HepG2 (cell line): ENCODE measurements around the gene ABTB2. TPM values are rescaled to one million over a fixed set of nuclear protein-coding genes. Genes with fewer than 3 reads are reported as not detected.

Source experiments
- CBX5 ChIP-seq: sonication (generic); formaldehyde crosslinking; IDR thresholded peaks from 2 replicates; pipeline ENCODE4 v1.4.0; 2020; ENCODE audit warnings: missing genetic modification reagents, borderline replicate concordance
- EP300 ChIP-seq, 3 experiments: sonication (generic) in 1 of 3; formaldehyde crosslinking in 1 of 3; IDR thresholded peaks; 2 replicates each; pipeline versions ENCODE4 v1.5.1 to v1.6.1; 2011 to 2020; ENCODE audit warnings: low read depth in 2 of 3, low read length in 2 of 3, borderline replicate concordance in 1 of 3, improper control_type of control experiment in 1 of 3, mild to moderate bottlenecking in 1 of 3, missing genetic modification reagents in 1 of 3, moderate library complexity in 1 of 3
- ERF ChIP-seq: IDR thresholded peaks from 2 replicates; pipeline ENCODE4 v1.6.1; 2018; ENCODE audit warnings: missing biosample characterization, missing genetic modification reagents
- FOXA3 ChIP-seq: IDR thresholded peaks from 2 replicates; pipeline ENCODE4 v1.6.1; 2016; ENCODE audit warnings: missing genetic modification reagents, missing compliant biosample characterization
- FOXJ3 ChIP-seq: sonication (generic); formaldehyde crosslinking; IDR thresholded peaks from 2 replicates; pipeline ENCODE4 v1.4.0; 2020; ENCODE audit warnings: missing genetic modification reagents, mild to moderate bottlenecking, borderline replicate concordance
- NCOA2 ChIP-seq: sonication (generic); formaldehyde crosslinking; IDR thresholded peaks from 2 replicates; pipeline ENCODE4 v1.8.0; 2022; ENCODE audit warnings: inconsistent platforms
- NFIC ChIP-seq: IDR thresholded peaks from 2 replicates; pipeline ENCODE4 v1.6.1; 2012; ENCODE audit warnings: mild to moderate bottlenecking, low read length, inconsistent platforms
- STAG1 ChIP-seq: sonication (generic); formaldehyde crosslinking; IDR thresholded peaks from 2 replicates; pipeline ENCODE4 v1.4.0; 2020; ENCODE audit warnings: missing genetic modification reagents
- ZFP82 ChIP-seq: sonication (generic); formaldehyde crosslinking; IDR thresholded peaks from 2 replicates; pipeline ENCODE4 v1.5.1; 2020; ENCODE audit warnings: mild to moderate bottlenecking, missing genetic modification reagents, borderline replicate concordance
- ZMYM4 ChIP-seq: sonication (generic); formaldehyde crosslinking; IDR thresholded peaks from 2 replicates; pipeline ENCODE4 v1.8.1; 2023; ENCODE audit warnings: mild to moderate bottlenecking, missing genetic modification reagents
- ZNF441 ChIP-seq: sonication (generic); formaldehyde crosslinking; IDR thresholded peaks from 2 replicates; pipeline ENCODE4 v1.7.0; 2021; ENCODE audit warnings: missing genetic modification reagents, borderline replicate concordance
- ZNF749 ChIP-seq: sonication (generic); formaldehyde crosslinking; IDR thresholded peaks from 2 replicates; pipeline ENCODE4 v1.8.0; 2022; ENCODE audit warnings: mild to moderate bottlenecking, missing genetic modification reagents, moderate library complexity, borderline replicate concordance
- ZNF781 ChIP-seq: sonication (generic); formaldehyde crosslinking; IDR thresholded peaks from 2 replicates; pipeline ENCODE4 v1.5.1; 2020; ENCODE audit warnings: borderline replicate concordance, mild to moderate bottlenecking, missing genetic modification reagents; ENCODE audit errors: not compliant biosample characterization
- polyA plus RNA-seq, 8 experiments: library from polyadenylated mRNA; depleted of rRNA in 3 of 8; stranded (reverse) in 7 of 8; unstranded in 1 of 8; fragments of >200 nt; fragmentation: Illumina TruSeq in 4 of 8; extraction: Trizol in 4 of 8; gene quantifications; 2 replicates each; pipeline versions ENCODE4 v1.2.1 to v1.2.3, GENCODE V29; 2011 to 2016; ENCODE audit warnings: low read depth in 4 of 8, missing spikeins in 1 of 8, mixed read lengths in 1 of 8; ENCODE audit not compliant: insufficient read depth in 1 of 8
- total RNA-seq, 5 experiments: library from RNA; depleted of rRNA; stranded (reverse); fragments of >200 nt; fragmentation: Illumina TruSeq; extraction: Trizol; gene quantifications; 2 replicates each; pipeline ENCODE4 v1.2.3, GENCODE V29; 2016; ENCODE audit warnings: low read depth in 1 of 5
- TF ChIP-seq, protein P1 (sequence below): sonication (generic); formaldehyde crosslinking; IDR thresholded peaks from 2 replicates; pipeline ENCODE4 v1.4.0; 2020; ENCODE audit warnings: missing genetic modification reagents
- TF ChIP-seq, protein P2 (sequence below): IDR thresholded peaks from 2 replicates; pipeline ENCODE4 v1.6.1; 2012; ENCODE audit warnings: low read length, improper control_type of control experiment
- TF ChIP-seq, protein P3 (sequence below): sonication (generic); formaldehyde crosslinking; IDR thresholded peaks from 2 replicates; pipeline ENCODE4 v1.8.0; 2022; ENCODE audit warnings: missing genetic modification reagents, mild to moderate bottlenecking, inconsistent platforms, borderline replicate concordance
- TF ChIP-seq, protein P4 (sequence below): IDR thresholded peaks from 2 replicates; pipeline ENCODE4 v1.6.1; 2012; ENCODE audit warnings: low read depth, low read length, improper control_type of control experiment

Gene ABTB2
- total and polyA plus RNA-seq, 2 of the 13 experiments (the other 11 are each of a cell fraction or from before 2014, with no cell fraction given): 5.1 to 15.4 TPM

DNA sequence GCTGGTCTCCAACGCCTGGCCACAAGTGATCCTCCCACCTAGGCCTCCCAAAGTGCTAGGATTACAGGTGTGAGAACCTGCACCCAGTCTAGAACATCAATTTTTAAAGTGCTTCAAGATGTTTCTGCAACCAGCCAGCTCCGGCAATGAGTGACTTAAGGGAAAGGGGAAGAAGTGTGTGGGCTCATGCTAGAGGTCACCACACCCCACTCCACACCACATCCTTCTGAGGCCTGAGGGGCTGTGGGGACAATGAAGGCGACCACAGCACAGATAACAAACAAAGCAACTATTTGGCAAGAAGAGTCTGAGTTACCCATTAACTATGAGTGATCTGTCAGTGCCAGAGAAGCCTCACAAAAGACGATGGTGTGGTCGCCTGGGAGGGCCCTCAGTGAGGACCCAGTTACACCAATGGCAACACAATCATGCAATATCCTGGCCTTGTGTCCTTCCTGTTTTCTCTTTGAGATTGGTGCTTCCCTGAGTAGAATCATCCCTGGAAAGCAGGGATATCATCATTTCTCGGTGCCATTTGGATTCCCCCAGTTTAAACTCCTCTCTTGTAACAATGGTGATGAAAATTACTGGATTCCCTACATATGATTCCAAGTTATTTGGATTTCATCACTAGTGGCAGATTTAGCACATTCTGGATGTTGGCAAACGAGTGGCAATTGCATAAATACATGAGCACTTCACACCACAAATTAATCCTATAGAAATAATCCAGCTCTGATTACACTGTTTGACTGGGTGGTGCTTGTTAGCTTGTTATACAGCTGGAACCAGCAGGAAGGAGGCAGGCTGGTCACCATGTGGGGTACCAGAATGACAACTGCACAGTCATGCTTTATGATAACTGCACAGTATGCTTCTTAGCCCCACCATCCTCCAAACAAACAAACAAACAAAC, 18.4 kb downstream of the ABTB2 start (continued):
- TF ChIP-seq ZFP82 (CRISPR knock-in tag) (no peak), EP300 (IDR thresholded peaks at IDR 0.05; ENCODE audit: low read depth in 2 of 2, low read length in 2 of 2) (peak in 1 of 2 experiments; percentile 81; a peak in 2 of 4 replicates), EP300 (CRISPR knock-in tag; IDR thresholded peaks at IDR 0.05; ENCODE audit: borderline replicate concordance) (peak; percentile 74), NCOA2 (CRISPR knock-in tag) (peak; percentile 90), ZMYM4 (CRISPR knock-in tag) (peak; percentile 85), ZNF441 (CRISPR knock-in tag) (0 out of 2 replicates have a peak, but pooled peaks have one; percentile 27), CBX5 (CRISPR knock-in tag) (peak; percentile 53; the same call in 1 of the 2 replicates), NFIC (peak; percentile 70; the same call in 1 of the 2 replicates), ERF (CRISPR knock-in tag) (peak; percentile 71), STAG1 (CRISPR knock-in tag) (0 out of 2 replicates have a peak, but pooled peaks have one; percentile 2), FOXA3 (CRISPR knock-in tag) (peak; percentile 89), ZNF781 (CRISPR knock-in tag) (no peak), FOXJ3 (CRISPR knock-in tag) (peak; percentile 41; the same call in 1 of the 2 replicates), ZNF749 (peak; percentile 51; the same call in 1 of the 2 replicates)
- TF ChIP-seq, protein P1, sequence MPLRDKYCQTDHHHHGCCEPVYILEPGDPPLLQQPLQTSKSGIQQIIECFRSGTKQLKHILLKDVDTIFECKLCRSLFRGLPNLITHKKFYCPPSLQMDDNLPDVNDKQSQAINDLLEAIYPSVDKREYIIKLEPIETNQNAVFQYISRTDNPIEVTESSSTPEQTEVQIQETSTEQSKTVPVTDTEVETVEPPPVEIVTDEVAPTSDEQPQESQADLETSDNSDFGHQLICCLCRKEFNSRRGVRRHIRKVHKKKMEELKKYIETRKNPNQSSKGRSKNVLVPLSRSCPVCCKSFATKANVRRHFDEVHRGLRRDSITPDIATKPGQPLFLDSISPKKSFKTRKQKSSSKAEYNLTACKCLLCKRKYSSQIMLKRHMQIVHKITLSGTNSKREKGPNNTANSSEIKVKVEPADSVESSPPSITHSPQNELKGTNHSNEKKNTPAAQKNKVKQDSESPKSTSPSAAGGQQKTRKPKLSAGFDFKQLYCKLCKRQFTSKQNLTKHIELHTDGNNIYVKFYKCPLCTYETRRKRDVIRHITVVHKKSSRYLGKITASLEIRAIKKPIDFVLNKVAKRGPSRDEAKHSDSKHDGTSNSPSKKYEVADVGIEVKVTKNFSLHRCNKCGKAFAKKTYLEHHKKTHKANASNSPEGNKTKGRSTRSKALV (CRISPR knock-in tag): peak; percentile 45; the same call in 1 of the 2 replicates
- TF ChIP-seq, protein P2, sequence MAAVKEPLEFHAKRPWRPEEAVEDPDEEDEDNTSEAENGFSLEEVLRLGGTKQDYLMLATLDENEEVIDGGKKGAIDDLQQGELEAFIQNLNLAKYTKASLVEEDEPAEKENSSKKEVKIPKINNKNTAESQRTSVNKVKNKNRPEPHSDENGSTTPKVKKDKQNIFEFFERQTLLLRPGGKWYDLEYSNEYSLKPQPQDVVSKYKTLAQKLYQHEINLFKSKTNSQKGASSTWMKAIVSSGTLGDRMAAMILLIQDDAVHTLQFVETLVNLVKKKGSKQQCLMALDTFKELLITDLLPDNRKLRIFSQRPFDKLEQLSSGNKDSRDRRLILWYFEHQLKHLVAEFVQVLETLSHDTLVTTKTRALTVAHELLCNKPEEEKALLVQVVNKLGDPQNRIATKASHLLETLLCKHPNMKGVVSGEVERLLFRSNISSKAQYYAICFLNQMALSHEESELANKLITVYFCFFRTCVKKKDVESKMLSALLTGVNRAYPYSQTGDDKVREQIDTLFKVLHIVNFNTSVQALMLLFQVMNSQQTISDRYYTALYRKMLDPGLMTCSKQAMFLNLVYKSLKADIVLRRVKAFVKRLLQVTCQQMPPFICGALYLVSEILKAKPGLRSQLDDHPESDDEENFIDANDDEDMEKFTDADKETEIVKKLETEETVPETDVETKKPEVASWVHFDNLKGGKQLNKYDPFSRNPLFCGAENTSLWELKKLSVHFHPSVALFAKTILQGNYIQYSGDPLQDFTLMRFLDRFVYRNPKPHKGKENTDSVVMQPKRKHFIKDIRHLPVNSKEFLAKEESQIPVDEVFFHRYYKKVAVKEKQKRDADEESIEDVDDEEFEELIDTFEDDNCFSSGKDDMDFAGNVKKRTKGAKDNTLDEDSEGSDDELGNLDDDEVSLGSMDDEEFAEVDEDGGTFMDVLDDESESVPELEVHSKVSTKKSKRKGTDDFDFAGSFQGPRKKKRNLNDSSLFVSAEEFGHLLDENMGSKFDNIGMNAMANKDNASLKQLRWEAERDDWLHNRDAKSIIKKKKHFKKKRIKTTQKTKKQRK: no peak
- TF ChIP-seq, protein P3, sequence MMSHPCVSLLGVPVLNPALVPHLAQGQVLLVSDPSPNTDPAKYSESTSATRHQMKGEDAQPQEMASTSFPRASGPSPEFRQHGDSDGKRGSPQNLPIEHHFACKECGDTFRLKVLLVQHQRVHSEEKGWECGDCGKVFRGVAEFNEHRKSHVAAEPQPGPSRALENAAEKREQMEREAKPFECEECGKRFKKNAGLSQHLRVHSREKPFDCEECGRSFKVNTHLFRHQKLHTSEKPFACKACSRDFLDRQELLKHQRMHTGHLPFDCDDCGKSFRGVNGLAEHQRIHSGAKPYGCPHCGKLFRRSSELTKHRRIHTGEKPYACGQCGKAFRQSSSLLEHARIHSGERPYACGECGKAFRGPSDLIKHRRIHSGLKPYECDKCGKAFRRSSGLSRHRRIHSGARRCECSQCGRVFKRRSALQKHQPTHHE: no peak
- TF ChIP-seq, protein P4, sequence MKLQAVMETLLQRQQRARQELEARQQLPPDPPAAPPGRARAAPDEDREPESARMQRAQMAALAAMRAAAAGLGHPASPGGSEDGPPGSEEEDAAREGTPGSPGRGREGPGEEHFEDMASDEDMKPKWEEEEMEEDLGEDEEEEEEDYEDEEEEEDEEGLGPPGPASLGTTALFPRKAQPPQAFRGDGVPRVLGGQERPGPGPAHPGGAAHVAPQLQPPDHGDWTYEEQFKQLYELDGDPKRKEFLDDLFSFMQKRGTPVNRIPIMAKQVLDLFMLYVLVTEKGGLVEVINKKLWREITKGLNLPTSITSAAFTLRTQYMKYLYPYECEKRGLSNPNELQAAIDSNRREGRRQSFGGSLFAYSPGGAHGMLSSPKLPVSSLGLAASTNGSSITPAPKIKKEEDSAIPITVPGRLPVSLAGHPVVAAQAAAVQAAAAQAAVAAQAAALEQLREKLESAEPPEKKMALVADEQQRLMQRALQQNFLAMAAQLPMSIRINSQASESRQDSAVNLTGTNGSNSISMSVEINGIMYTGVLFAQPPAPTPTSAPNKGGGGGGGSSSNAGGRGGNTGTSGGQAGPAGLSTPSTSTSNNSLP: no peak
